H1 (cell line): Measurements from ENCODE around the gene DNASE2B. TPM values are rescaled to one million over a fixed set of nuclear protein-coding genes. Genes with fewer than 3 reads are reported as not detected.

Experiments
- CTCF ChIA-PET: fragments of 300-600 bp; sonication (Branson Sonifier 250); formaldehyde crosslinking; loops from one replicate; lab custom pipeline; 2021; ENCODE audit not compliant: partially characterized antibody; lab: Charles Lee
- POLR2A ChIA-PET: fragments of 300-600 bp; sonication (Branson Sonifier 250); formaldehyde crosslinking; loops from one replicate; lab custom pipeline; 2021; ENCODE audit warnings: inconsistent platforms; ENCODE audit not compliant: partially characterized antibody; lab: Charles Lee
- DNase-seq, 2 experiments: peaks; one replicate each; pipeline versions ENCODE4 v3.0.0 to v3.0.0-alpha.2; 2010 to 2022; ENCODE audit warnings: low spot score in 2 of 2, low read depth in 1 of 2, mixed read lengths in 1 of 2
- FAIRE-seq: peaks from 2 replicates; lab custom pipeline; 2011; peaks lifted over from hg19 to GRCh38; lab: Jason Lieb, UNC
- H2AFZ ChIP-seq: 2 replicates; pipeline ENCODE4 v1.8.1; 2012; ENCODE audit warnings: low read length, inconsistent platforms
- H2AK5ac ChIP-seq: 2 replicates; pipeline ENCODE4 v1.6.1; 2013; ENCODE audit warnings: low read depth, low read length
- H2BK120ac ChIP-seq: replicated peaks from 2 replicates; pipeline ENCODE3; 2013; ENCODE audit warnings: low read depth, low read length, inconsistent platforms
- H2BK12ac ChIP-seq: 2 replicates; pipeline ENCODE4 v1.6.1; 2013; ENCODE audit warnings: low read depth, low read length
- H2BK15ac ChIP-seq: 2 replicates; pipeline ENCODE4 v1.6.1; 2013; ENCODE audit warnings: low read length
- H2BK20ac ChIP-seq: 2 replicates; pipeline ENCODE4 v1.6.1; 2013; ENCODE audit warnings: low read length
- H2BK5ac ChIP-seq: 2 replicates; pipeline ENCODE4 v1.6.1; 2013; ENCODE audit warnings: low read depth, low read length
- H3K14ac ChIP-seq: 2 replicates; pipeline ENCODE4 v1.6.1; 2013; ENCODE audit warnings: inconsistent platforms; ENCODE audit not compliant: insufficient read length
- H3K18ac ChIP-seq: 2 replicates; pipeline ENCODE4 v1.6.1; 2013; ENCODE audit warnings: low read length; ENCODE audit errors: extremely low read depth
- H3K23ac ChIP-seq: 2 replicates; pipeline ENCODE4 v1.6.1; 2013; ENCODE audit warnings: inconsistent platforms; ENCODE audit not compliant: insufficient read length
- H3K23me2 ChIP-seq: 2 replicates; pipeline ENCODE4 v1.6.1; 2013; ENCODE audit warnings: low read depth, low read length
- H3K27ac ChIP-seq: 2 replicates; pipeline ENCODE4 v1.6.1; 2011; ENCODE audit warnings: low read depth, low read length, inconsistent platforms
- H3K27me3 ChIP-seq, 4 experiments: replicated peaks in 1 of 4; 1 replicate in 1 of 4; 2 replicates in 3 of 4; pipeline versions ENCODE4 v1.6.1 to v1.8.1; 2011 to 2013; ENCODE audit warnings: low read length in 3 of 4, mild to moderate bottlenecking in 3 of 4, inconsistent platforms in 2 of 4, mixed read lengths in 2 of 4, moderate library complexity in 1 of 4; ENCODE audit not compliant: control insufficient read depth in 3 of 4, insufficient read depth in 3 of 4; ENCODE audit errors: extremely low read depth in 1 of 4
- H3K36me3 ChIP-seq, 4 experiments: 2 replicates each; pipeline versions ENCODE4 v1.6.1 to v1.8.1; 2011 to 2013; ENCODE audit warnings: mild to moderate bottlenecking in 4 of 4, low read length in 3 of 4, moderate library complexity in 2 of 4, control low read depth in 1 of 4, inconsistent platforms in 1 of 4; ENCODE audit not compliant: insufficient read depth in 4 of 4, control insufficient read depth in 2 of 4
- H3K4ac ChIP-seq: replicated peaks from 2 replicates; pipeline ENCODE3; 2013; ENCODE audit warnings: low read length, low read depth, mixed read lengths, inconsistent platforms; ENCODE audit not compliant: insufficient read length
- H3K4me1 ChIP-seq, 4 experiments: replicated peaks in 1 of 4; 1 replicate in 1 of 4; 2 replicates in 3 of 4; pipeline versions ENCODE4 v1.6.1 to v1.8.1; 2011 to 2013; ENCODE audit warnings: low read length in 3 of 4, inconsistent platforms in 2 of 4, mixed read lengths in 1 of 4; ENCODE audit not compliant: insufficient read depth in 4 of 4, control insufficient read depth in 3 of 4
- H3K4me2 ChIP-seq, 2 experiments: 2 replicates each; pipeline versions ENCODE4 v1.6.1 to v1.8.1; 2011 to 2013; ENCODE audit warnings: low read depth in 2 of 2, low read length in 2 of 2, control low read depth in 1 of 2, inconsistent platforms in 1 of 2, mild to moderate bottlenecking in 1 of 2; ENCODE audit not compliant: insufficient read depth in 1 of 2
- H3K4me3 ChIP-seq, 4 experiments: fragments of 200-600, 300-600 bp in 1 of 4; sonication (generic), shearing (Covaris generic), sonication (Bioruptor Twin) in 1 of 4; 2 replicates each; pipeline versions ENCODE4 v1.5.1 to v1.8.1; 2011 to 2016; ENCODE audit warnings: low read length in 4 of 4, low read depth in 3 of 4, control low read depth in 2 of 4, inconsistent platforms in 2 of 4, mild to moderate bottlenecking in 2 of 4, mixed read lengths in 1 of 4, moderate library complexity in 1 of 4; ENCODE audit not compliant: insufficient read depth in 2 of 4; ENCODE audit errors: extremely low read depth in 1 of 4
- H3K56ac ChIP-seq: replicated peaks from 2 replicates; pipeline ENCODE3; 2013; ENCODE audit warnings: low read depth, mild to moderate bottlenecking, mixed read lengths, low read length, inconsistent platforms; ENCODE audit not compliant: insufficient read length
- H3K79me1 ChIP-seq: 2 replicates; pipeline ENCODE4 v1.6.1; 2013; ENCODE audit warnings: low read depth, low read length, control low read depth
- H3K79me2 ChIP-seq, 2 experiments: 2 replicates each; pipeline versions ENCODE4 v1.6.1 to v1.8.1; 2012 to 2013; ENCODE audit warnings: low read length in 2 of 2, mild to moderate bottlenecking in 2 of 2, inconsistent platforms in 1 of 2; ENCODE audit not compliant: insufficient read depth in 2 of 2, control insufficient read depth in 1 of 2
- H3K9ac ChIP-seq, 4 experiments: replicated peaks in 1 of 4; 1 replicate in 1 of 4; 2 replicates in 3 of 4; pipeline versions ENCODE4 v1.6.1 to v1.8.1; 2011 to 2013; ENCODE audit warnings: low read depth in 3 of 4, low read length in 3 of 4, control low read depth in 2 of 4, mild to moderate bottlenecking in 2 of 4, moderate library complexity in 2 of 4, inconsistent platforms in 1 of 4; ENCODE audit errors: extremely low read depth in 1 of 4
- H3K9me3 ChIP-seq, 2 experiments: 2 replicates each; pipeline versions ENCODE4 v1.6.1 to v1.8.1; 2012 to 2013; ENCODE audit warnings: mild to moderate bottlenecking in 2 of 2, moderate library complexity in 2 of 2, control low read depth in 1 of 2, inconsistent platforms in 1 of 2, low read depth in 1 of 2, low read length in 1 of 2, mixed read lengths in 1 of 2; ENCODE audit not compliant: insufficient read depth in 2 of 2
- H4K20me1 ChIP-seq, 2 experiments: replicated peaks in 1 of 2; 2 replicates each; pipeline versions ENCODE3 to v1.8.1; 2011 to 2013; ENCODE audit warnings: inconsistent platforms in 2 of 2, low read length in 2 of 2, mild to moderate bottlenecking in 1 of 2; ENCODE audit not compliant: insufficient read depth in 2 of 2, control insufficient read depth in 1 of 2
- H4K5ac ChIP-seq: 2 replicates; pipeline ENCODE4 v1.6.1; 2013; ENCODE audit warnings: low read length, low read depth, mixed read lengths, inconsistent platforms; ENCODE audit not compliant: insufficient read length
- H4K8ac ChIP-seq: 2 replicates; pipeline ENCODE4 v1.8.0; 2013; ENCODE audit warnings: mild to moderate bottlenecking, moderate library complexity, low read length, inconsistent platforms; ENCODE audit not compliant: insufficient read depth; ENCODE audit errors: extremely low read depth
- H4K91ac ChIP-seq: replicated peaks from 2 replicates; pipeline ENCODE3; 2013; ENCODE audit warnings: low read length, mixed read lengths, inconsistent platforms; ENCODE audit not compliant: insufficient read length
- JUN ChIP-seq: IDR thresholded peaks from 2 replicates; pipeline ENCODE4 v1.6.1; 2011; ENCODE audit warnings: low read depth, mild to moderate bottlenecking, improper control_type of control experiment, low read length
- JUND ChIP-seq: IDR thresholded peaks from 2 replicates; pipeline ENCODE4 v1.6.1; 2011; ENCODE audit warnings: mild to moderate bottlenecking, improper control_type of control experiment, low read length
- NANOG ChIP-seq: IDR thresholded peaks from 2 replicates; pipeline ENCODE4 v1.6.1; 2011; ENCODE audit warnings: low read length, low read depth, mild to moderate bottlenecking, inconsistent platforms; ENCODE audit not compliant: insufficient read depth, poor library complexity, severe bottlenecking
- NRF1 ChIP-seq: IDR thresholded peaks from 2 replicates; pipeline ENCODE4 v1.6.1; 2011; ENCODE audit warnings: mild to moderate bottlenecking, low read depth, low read length, improper control_type of control experiment
- RNF2 ChIP-seq: fragments of 200-900, 300-1000 bp; sonication (generic); IDR thresholded peaks from 2 replicates; pipeline ENCODE4 v1.7.1; 2016; ENCODE audit warnings: borderline replicate concordance, low read depth, mild to moderate bottlenecking, antibody characterized with exemption, low read length; ENCODE audit not compliant: poor library complexity, severe bottlenecking; ENCODE audit errors: missing control alignments
- SIX5 ChIP-seq: IDR thresholded peaks from 2 replicates; pipeline ENCODE4 v1.6.1; 2011; ENCODE audit warnings: mild to moderate bottlenecking, low read depth, low read length
- SP4 ChIP-seq: IDR thresholded peaks from 2 replicates; pipeline ENCODE4 v1.6.1; 2012; ENCODE audit warnings: low read length, inconsistent platforms
- WGBS, 2 experiments: shearing (Covaris generic) in 1 of 2; methylation state at CpG; one replicate each; pipeline versions ENCODE4 v1.1.6 to v1.1.7; 2013 to 2015; ENCODE audit warnings: low lambda C conversion rate in 2 of 2, mixed read lengths in 2 of 2, inconsistent platforms in 1 of 2, low coverage in 1 of 2, missing lambda C conversion rate in 1 of 2; ENCODE audit not compliant: insufficient replicate concordance in 2 of 2, insufficient coverage in 1 of 2, insufficient read length in 1 of 2; ENCODE audit errors: extremely low coverage in 1 of 2, missing lambda C conversion rate in 1 of 2; 5-methylcytosine and 5-hydroxymethylcytosine counted together
- polyA plus RNA-seq, 7 experiments: library from polyadenylated mRNA; depleted of rRNA in 3 of 7; stranded (reverse) in 5 of 7; unstranded in 2 of 7; fragments of >200 nt in 5 of 7; fragments of 200-250 nt in 2 of 7; gene quantifications; 1 replicate in 5 of 7; 2 replicates in 1 of 7; 4 replicates in 1 of 7; pipeline versions ENCODE4 v1.2.1 to v1.2.3, GENCODE V29; 2011 to 2013; ENCODE audit warnings: missing spikeins in 2 of 7, mixed read lengths in 2 of 7
- total RNA-seq: library from RNA; stranded (reverse); fragmentation: NEBNext Ultra II Directional; extraction: Animal tissue kit (Norgen Biotek cat#: 25700); gene quantifications from 2 replicates; pipeline ENCODE4 v1.2.1, GENCODE V29; 2021
- TF ChIP-seq, protein P1 (sequence below): IDR thresholded peaks from 2 replicates; pipeline ENCODE4 v1.6.1; 2012; ENCODE audit warnings: inconsistent platforms
- TF ChIP-seq, protein P2 (sequence below), 3 experiments: IDR thresholded peaks; 1 replicate in 2 of 3; 2 replicates in 1 of 3; pipeline versions ENCODE4 v1.5.1 to v1.6.1; 2011; ENCODE audit warnings: low read length in 3 of 3, mild to moderate bottlenecking in 3 of 3, inconsistent platforms in 2 of 3, low read depth in 1 of 3, moderate library complexity in 1 of 3; ENCODE audit not compliant: insufficient read depth in 1 of 3; ENCODE audit errors: control extremely low read depth in 1 of 3

The DNASE2B gene
- total and polyA plus RNA-seq, 2 of the 8 experiments (the other 6 are each of a cell fraction or from before 2014, with no cell fraction given), result not detected

DNA sequence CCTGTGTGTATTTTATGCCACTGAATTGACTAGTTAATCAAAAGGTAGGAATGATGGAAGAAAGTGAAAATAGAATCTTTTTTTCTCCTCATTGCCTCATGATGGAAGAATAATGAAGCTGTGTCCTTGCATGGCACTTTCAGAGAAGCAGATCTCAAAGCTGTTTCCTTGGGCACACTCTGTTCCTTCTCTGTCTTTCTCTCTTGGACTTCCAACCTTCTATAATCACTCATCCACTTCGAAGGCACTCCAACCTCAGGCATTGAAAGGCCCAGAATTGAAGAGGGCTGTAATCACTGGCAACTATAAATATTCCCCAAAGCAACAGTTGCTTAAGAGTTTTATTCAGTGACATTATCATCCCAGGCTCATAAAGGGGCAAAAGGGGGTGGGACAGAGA lies 31.1 kb upstream of the DNASE2B start:
- no peak overlapping the region for H3K14ac ChIP-seq
- no peak overlapping the region for H4K91ac ChIP-seq
- no peak overlapping the region for H2BK120ac ChIP-seq
- FAIRE-seq, result no peak
- no peak overlapping the region for H2BK12ac ChIP-seq
- H2AFZ ChIP-seq, result no peak overlapping the region
- POLR2A ChIA-PET, result no interaction called here
- WGBS, 2 experiments, result 100% methylated on average over 1 of the region's 1 CpG; no CpG with 5 or more reads in 1 of the 2 experiments
- H2BK5ac ChIP-seq, result no peak overlapping the region
- CTCF ChIA-PET, result interaction anchor here (0.6 to 1.3 kb wide), 2 partner anchors 12 to 429 kb away, joined by 3 read pairs; no protein-coding TSS in a partner anchor
- no peak overlapping the region for H3K23ac ChIP-seq
- TF ChIP-seq, protein P1, sequence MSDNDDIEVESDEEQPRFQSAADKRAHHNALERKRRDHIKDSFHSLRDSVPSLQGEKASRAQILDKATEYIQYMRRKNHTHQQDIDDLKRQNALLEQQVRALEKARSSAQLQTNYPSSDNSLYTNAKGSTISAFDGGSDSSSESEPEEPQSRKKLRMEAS, result no peak
- no peak for TF ChIP-seq NRF1
- TF ChIP-seq NANOG, result no peak
- TF ChIP-seq, protein P2, sequence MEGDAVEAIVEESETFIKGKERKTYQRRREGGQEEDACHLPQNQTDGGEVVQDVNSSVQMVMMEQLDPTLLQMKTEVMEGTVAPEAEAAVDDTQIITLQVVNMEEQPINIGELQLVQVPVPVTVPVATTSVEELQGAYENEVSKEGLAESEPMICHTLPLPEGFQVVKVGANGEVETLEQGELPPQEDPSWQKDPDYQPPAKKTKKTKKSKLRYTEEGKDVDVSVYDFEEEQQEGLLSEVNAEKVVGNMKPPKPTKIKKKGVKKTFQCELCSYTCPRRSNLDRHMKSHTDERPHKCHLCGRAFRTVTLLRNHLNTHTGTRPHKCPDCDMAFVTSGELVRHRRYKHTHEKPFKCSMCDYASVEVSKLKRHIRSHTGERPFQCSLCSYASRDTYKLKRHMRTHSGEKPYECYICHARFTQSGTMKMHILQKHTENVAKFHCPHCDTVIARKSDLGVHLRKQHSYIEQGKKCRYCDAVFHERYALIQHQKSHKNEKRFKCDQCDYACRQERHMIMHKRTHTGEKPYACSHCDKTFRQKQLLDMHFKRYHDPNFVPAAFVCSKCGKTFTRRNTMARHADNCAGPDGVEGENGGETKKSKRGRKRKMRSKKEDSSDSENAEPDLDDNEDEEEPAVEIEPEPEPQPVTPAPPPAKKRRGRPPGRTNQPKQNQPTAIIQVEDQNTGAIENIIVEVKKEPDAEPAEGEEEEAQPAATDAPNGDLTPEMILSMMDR (IDR thresholded peaks at IDR 0.05; ENCODE audit: control extremely low read depth in 1 of 3, insufficient read depth in 1 of 3, low read depth in 1 of 3, low read length in 3 of 3), result no peak
- TF ChIP-seq RNF2, result no peak
- TF ChIP-seq JUND, result no peak
- no peak for TF ChIP-seq SP4
- TF ChIP-seq JUN, result no peak
- TF ChIP-seq SIX5, result no peak
- DNase-seq, result no peak
- no peaks in the 10 kb centered on the region for H3K27me3 ChIP-seq
- no peaks in the 10 kb centered on the region for H3K79me2 ChIP-seq
- no peaks in the 10 kb centered on the region for H3K36me3 ChIP-seq
- no peak overlapping the region for H3K4me3 ChIP-seq
- no peak overlapping the region for H3K18ac ChIP-seq
- H2BK20ac ChIP-seq, result no peak overlapping the region
- no peak overlapping the region for H4K5ac ChIP-seq
- H3K27ac ChIP-seq, result no peak overlapping the region
- H3K23me2 ChIP-seq, result no peaks in the 10 kb centered on the region; the same call in 1 of the 2 replicates
- H3K79me1 ChIP-seq, result no peaks in the 10 kb centered on the region
- H3K4ac ChIP-seq, result no peak overlapping the region
- H2AK5ac ChIP-seq, result no peak overlapping the region
- H2BK15ac ChIP-seq, result no peak overlapping the region
- H3K4me2 ChIP-seq, result no peak overlapping the region
- H3K56ac ChIP-seq, result no peak overlapping the region
- no peaks in the 10 kb centered on the region for H3K4me1 ChIP-seq
- no peak overlapping the region for H3K9ac ChIP-seq
- H4K20me1 ChIP-seq, result no peaks in the 10 kb centered on the region
- no peaks in the 10 kb centered on the region for H3K9me3 ChIP-seq
- H4K8ac ChIP-seq, result no peak overlapping the region
